ENCODE measurements around the gene TEDC1.

The TEDC1 gene

GRCh38 chr14:105495101-105495989, 4.3 kb downstream of the TEDC1 start:
- ATAC-seq, result no peak
- TF ChIP-seq BACH2 (CRISPR knock-in tag; IDR thresholded peaks at IDR 0.05; ENCODE audit: borderline replicate concordance), result no peak

- no peak for TF ChIP-seq OSR1 (CRISPR knock-in tag; IDR thresholded peaks at IDR 0.05)
- no peak for TF ChIP-seq SNAI2 (CRISPR knock-in tag; IDR thresholded peaks at IDR 0.05)
- no peak for ATAC-seq
These were observed 5.2 kb downstream of the TEDC1 start for GRCh38 chr14:105495990-105496830.

DNA sequence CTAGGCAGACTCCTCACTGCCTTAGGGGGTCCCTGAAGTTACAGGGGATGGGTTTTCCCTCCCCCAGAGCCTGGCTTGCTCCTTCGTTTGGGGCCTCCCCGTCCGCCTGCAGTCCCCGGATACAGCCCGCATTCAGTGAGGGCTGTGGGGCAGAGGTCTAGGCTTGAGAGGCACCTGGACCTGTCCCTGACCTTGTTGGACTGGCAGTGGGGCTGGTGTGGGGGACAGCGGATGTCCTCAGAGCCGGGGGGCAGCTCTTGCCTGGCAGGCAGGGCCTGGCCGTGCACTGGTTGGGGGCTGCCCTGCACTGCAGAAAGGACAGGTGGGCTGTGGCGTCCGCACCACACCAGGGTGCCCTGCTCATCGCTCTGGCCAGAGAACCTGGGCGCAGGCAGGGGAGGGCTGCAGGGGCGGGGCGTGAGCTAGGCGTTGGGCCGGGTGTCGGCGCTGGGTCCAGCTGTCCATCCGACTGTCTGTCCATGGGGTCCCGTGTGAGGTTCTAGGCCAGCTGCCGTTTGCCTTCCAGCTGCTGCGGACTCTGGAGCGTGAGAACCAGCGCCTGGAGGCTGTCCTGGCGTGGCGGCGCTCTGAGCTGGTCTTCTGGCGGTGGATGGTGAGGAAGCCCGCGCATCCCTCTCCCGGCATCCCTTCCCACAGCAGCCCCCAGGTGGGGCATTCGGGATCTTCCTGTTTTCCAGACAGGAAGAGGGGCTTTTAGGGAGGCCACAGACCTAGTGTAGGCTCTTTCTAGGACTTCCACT, 6.0 kb downstream of the TEDC1 start:
- TF ChIP-seq SNAI2 (CRISPR knock-in tag; IDR thresholded peaks at IDR 0.05) (no peak), PATZ1 (CRISPR knock-in tag; IDR thresholded peaks at IDR 0.05; ENCODE audit: borderline replicate concordance) (no peak), ZFP30 (CRISPR knock-in tag; IDR thresholded peaks at IDR 0.05) (no peak), CSDC2 (CRISPR knock-in tag; IDR thresholded peaks at IDR 0.05) (no peak), ZNF70 (CRISPR knock-in tag; IDR thresholded peaks at IDR 0.05) (no peak), OSR1 (CRISPR knock-in tag; IDR thresholded peaks at IDR 0.05) (no peak), PPARA (CRISPR knock-in tag; IDR thresholded peaks at IDR 0.05; ENCODE audit: borderline replicate concordance) (no peak)
- TF ChIP-seq, protein P1, sequence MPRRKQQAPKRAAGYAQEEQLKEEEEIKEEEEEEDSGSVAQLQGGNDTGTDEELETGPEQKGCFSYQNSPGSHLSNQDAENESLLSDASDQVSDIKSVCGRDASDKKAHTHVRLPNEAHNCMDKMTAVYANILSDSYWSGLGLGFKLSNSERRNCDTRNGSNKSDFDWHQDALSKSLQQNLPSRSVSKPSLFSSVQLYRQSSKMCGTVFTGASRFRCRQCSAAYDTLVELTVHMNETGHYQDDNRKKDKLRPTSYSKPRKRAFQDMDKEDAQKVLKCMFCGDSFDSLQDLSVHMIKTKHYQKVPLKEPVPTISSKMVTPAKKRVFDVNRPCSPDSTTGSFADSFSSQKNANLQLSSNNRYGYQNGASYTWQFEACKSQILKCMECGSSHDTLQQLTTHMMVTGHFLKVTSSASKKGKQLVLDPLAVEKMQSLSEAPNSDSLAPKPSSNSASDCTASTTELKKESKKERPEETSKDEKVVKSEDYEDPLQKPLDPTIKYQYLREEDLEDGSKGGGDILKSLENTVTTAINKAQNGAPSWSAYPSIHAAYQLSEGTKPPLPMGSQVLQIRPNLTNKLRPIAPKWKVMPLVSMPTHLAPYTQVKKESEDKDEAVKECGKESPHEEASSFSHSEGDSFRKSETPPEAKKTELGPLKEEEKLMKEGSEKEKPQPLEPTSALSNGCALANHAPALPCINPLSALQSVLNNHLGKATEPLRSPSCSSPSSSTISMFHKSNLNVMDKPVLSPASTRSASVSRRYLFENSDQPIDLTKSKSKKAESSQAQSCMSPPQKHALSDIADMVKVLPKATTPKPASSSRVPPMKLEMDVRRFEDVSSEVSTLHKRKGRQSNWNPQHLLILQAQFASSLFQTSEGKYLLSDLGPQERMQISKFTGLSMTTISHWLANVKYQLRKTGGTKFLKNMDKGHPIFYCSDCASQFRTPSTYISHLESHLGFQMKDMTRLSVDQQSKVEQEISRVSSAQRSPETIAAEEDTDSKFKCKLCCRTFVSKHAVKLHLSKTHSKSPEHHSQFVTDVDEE (CRISPR knock-in tag; IDR thresholded peaks at IDR 0.05), result no peak

GRCh38 chr14:105497671-105498429, 6.8 kb downstream of the TEDC1 start:
- ATAC-seq, result no peak
- no peak for TF ChIP-seq PATZ1 (CRISPR knock-in tag; IDR thresholded peaks at IDR 0.05; ENCODE audit: borderline replicate concordance)
- no peak for TF ChIP-seq CSDC2 (CRISPR knock-in tag; IDR thresholded peaks at IDR 0.05)
- TF ChIP-seq ARNTL (CRISPR knock-in tag; IDR thresholded peaks at IDR 0.05; ENCODE audit: borderline replicate concordance, low read depth), result no peak
- TF ChIP-seq PPARA (CRISPR knock-in tag; IDR thresholded peaks at IDR 0.05; ENCODE audit: borderline replicate concordance), result no peak
- TF ChIP-seq TOX (CRISPR knock-in tag; IDR thresholded peaks at IDR 0.05; ENCODE audit: borderline replicate concordance), result no peak
- TF ChIP-seq OSR1 (CRISPR knock-in tag; IDR thresholded peaks at IDR 0.05), result no peak
- TF ChIP-seq, protein P2, sequence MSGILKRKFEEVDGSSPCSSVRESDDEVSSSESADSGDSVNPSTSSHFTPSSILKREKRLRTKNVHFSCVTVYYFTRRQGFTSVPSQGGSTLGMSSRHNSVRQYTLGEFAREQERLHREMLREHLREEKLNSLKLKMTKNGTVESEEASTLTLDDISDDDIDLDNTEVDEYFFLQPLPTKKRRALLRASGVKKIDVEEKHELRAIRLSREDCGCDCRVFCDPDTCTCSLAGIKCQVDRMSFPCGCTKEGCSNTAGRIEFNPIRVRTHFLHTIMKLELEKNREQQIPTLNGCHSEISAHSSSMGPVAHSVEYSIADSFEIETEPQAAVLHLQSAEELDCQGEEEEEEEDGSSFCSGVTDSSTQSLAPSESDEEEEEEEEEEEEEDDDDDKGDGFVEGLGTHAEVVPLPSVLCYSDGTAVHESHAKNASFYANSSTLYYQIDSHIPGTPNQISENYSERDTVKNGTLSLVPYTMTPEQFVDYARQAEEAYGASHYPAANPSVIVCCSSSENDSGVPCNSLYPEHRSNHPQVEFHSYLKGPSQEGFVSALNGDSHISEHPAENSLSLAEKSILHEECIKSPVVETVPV (CRISPR knock-in tag; IDR thresholded peaks at IDR 0.05), result no peak
- TF ChIP-seq ZFP30 (CRISPR knock-in tag; IDR thresholded peaks at IDR 0.05), result no peak

More for the DNA sequence above, 6.0 kb downstream of the TEDC1 start:
- no peak for ATAC-seq

Data from SK-N-SH treated with all-trans-retinoic acid at 6 μM for 48 hours (cell line).